CD4-positive, alpha-beta memory T cell (primary cell): ENCODE results near the gene COL28A1. TPM values are rescaled to one million over a fixed set of nuclear protein-coding genes. Genes with fewer than 3 reads are reported as not detected.

Experiments
- CTCF ChIA-PET: fragments of 350-600 bp; sonication (Branson Sonifier 250); formaldehyde crosslinking; loops from one replicate; lab custom pipeline; 2021; ENCODE audit warnings: inconsistent platforms; ENCODE audit not compliant: partially characterized antibody; lab: Charles Lee
- POLR2A ChIA-PET: fragments of 350-600 bp; sonication (Branson Sonifier 250); formaldehyde crosslinking; loops from one replicate; lab custom pipeline; 2021; ENCODE audit not compliant: partially characterized antibody; lab: Charles Lee
- DNase-seq, 5 donors: peaks; one replicate each; pipeline versions ENCODE4 v3.0.0 to v3.0.0-alpha.2; 2020 to 2022; ENCODE audit warnings: mixed read lengths in 1 of 5
- H3K27ac ChIP-seq: one replicate; pipeline ENCODE4 v1.7.0; 2013; ENCODE audit warnings: low read depth, low read length
- H3K27me3 ChIP-seq: 2 replicates; pipeline ENCODE4 v1.7.0; 2013; ENCODE audit warnings: mild to moderate bottlenecking, low read length, moderate library complexity; ENCODE audit not compliant: insufficient read depth
- H3K36me3 ChIP-seq: 2 replicates; pipeline ENCODE4 v1.7.0; 2013; ENCODE audit warnings: mild to moderate bottlenecking, low read length, moderate library complexity; ENCODE audit not compliant: insufficient read depth
- H3K4me1 ChIP-seq: 2 replicates; pipeline ENCODE4 v1.7.0; 2013; ENCODE audit warnings: mild to moderate bottlenecking, low read length, moderate library complexity; ENCODE audit not compliant: insufficient read depth
- H3K4me3 ChIP-seq, 2 donors: one replicate each; pipeline ENCODE4 v1.7.0; 2013; ENCODE audit warnings: low read length in 2 of 2, mild to moderate bottlenecking in 1 of 2
- H3K9me3 ChIP-seq, 2 donors: one replicate each; pipeline ENCODE4 v1.7.0; 2013; ENCODE audit warnings: low read length in 2 of 2, control low read depth in 1 of 2; ENCODE audit not compliant: control insufficient read depth in 1 of 2
- H3K27ac Mint-ChIP-seq, 7 donors: one replicate each; pipeline ENCODE4 v1.8.0; 2020 to 2021; ENCODE audit warnings: mixed read lengths in 7 of 7, mild to moderate bottlenecking in 6 of 7, inconsistent platforms in 3 of 7, moderate library complexity in 3 of 7
- H3K27me3 Mint-ChIP-seq, 2 donors: one replicate each; pipeline ENCODE4 v1.8.0; 2020 to 2021; ENCODE audit warnings: mixed read lengths in 2 of 2
- H3K36me3 Mint-ChIP-seq, 2 donors: one replicate each; pipeline ENCODE4 v1.8.0; 2020 to 2021; ENCODE audit warnings: mixed read lengths in 2 of 2, inconsistent platforms in 1 of 2, mild to moderate bottlenecking in 1 of 2
- H3K4me1 Mint-ChIP-seq, 4 donors: one replicate each; pipeline ENCODE4 v1.8.0; 2020 to 2021; ENCODE audit warnings: mixed read lengths in 4 of 4, mild to moderate bottlenecking in 1 of 4
- H3K4me3 Mint-ChIP-seq, 8 donors: one replicate each; pipeline ENCODE4 v1.8.0; 2020 to 2021; ENCODE audit warnings: mixed read lengths in 8 of 8, mild to moderate bottlenecking in 7 of 8, moderate library complexity in 6 of 8, inconsistent platforms in 3 of 8
- H3K9me3 Mint-ChIP-seq, 8 donors: one replicate each; pipeline ENCODE4 v1.8.0; 2020 to 2021; ENCODE audit warnings: mixed read lengths in 8 of 8, mild to moderate bottlenecking in 5 of 8, inconsistent platforms in 3 of 8, moderate library complexity in 1 of 8
- intact Hi-C: fragments of 100-400 bp; cut with micrococcal nuclease; formaldehyde crosslinking; loops from one replicate; pipeline ENCODE4 v1.15.1; 2023
- polyA plus RNA-seq, 2 donors: library from polyadenylated mRNA; unstranded; fragments of 300-500 nt; fragmentation: Illumina TruSeq; gene quantifications; one replicate each; pipeline ENCODE4 v1.2.3, GENCODE V29; 2021
- total RNA-seq, 2 experiments: library from RNA; stranded (reverse); gene quantifications; one replicate each; pipeline ENCODE4 v1.2.3, GENCODE V29; 2021

COL28A1 gene
- total and polyA plus RNA-seq, 4 experiments from 2014 or later, result 0.15 to 0.19 TPM; not detected in 2

DNA sequence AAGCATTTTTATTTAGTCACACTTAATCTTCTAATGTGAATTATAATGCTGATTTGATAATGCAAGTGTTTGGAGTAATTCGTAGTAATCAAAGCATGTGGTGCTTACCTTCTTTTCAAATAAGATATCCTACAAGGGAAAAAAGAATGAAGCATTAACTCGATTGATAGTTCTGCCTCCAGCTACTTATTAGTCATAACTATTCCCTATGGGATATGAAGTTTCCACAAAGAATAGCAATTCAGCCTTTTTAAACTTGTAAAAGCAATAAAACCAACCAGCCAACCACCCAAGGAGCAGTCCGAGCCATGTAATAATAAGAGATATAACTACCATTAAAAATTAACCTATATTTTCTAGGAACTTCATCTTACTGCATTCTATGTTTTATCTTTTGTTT is 11.6 kb downstream of the COL28A1 start:
- Mint-ChIP-seq H3K36me3 (no peaks in the 10 kb centered on the region), H3K27ac (no peak overlapping the region), H3K4me3 (no peak overlapping the region), H3K4me1 (no peaks in the 10 kb centered on the region), H3K27me3 (peaks cover 11 to 12% of the 10 kb centered on the region in 2 donors), H3K9me3 (no peaks in the 10 kb centered on the region)
- CTCF ChIA-PET, result interaction anchor here (1.3 kb wide), 1 partner anchor 342 kb away, joined by 4 read pairs; no protein-coding TSS in a partner anchor
- intact Hi-C loops, result no loop called here
- no peak for DNase-seq
- H3K4me3 ChIP-seq, result no peak overlapping the region
- H3K27me3 ChIP-seq, result no peaks in the 10 kb centered on the region
- POLR2A ChIA-PET, result no interaction called here
- no peaks in the 10 kb centered on the region for H3K36me3 ChIP-seq
- no peaks in the 10 kb centered on the region for H3K4me1 ChIP-seq
- H3K27ac ChIP-seq, result no peak overlapping the region
- no peaks in the 10 kb centered on the region for H3K9me3 ChIP-seq

DNA sequence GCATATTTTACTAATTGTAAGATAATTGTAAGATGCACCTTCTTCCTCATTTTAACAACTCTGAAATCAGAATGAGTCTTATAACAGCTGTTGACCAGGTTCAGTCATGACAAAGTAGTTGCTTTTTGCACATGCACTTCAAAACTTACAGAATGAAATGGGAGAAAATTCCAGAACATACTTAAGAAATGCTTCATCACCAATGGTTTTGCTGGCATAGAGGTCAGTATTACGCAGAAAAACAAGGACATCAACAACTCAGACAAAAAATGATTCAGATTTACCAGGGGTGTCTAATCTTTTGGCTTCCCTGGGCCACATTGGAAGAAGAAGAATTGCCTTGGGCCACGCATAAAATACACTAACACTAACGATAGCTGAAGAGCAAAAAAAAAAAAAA is 13.3 kb downstream of the COL28A1 start:
- intact Hi-C loops, result no loop called here
- Mint-ChIP-seq H3K9me3 (no peaks in the 10 kb centered on the region), H3K36me3 (no peaks in the 10 kb centered on the region), H3K27ac (no peak overlapping the region), H3K4me3 (no peak overlapping the region), H3K4me1 (no peaks in the 10 kb centered on the region), H3K27me3 (peaks cover 4 to 8% of the 10 kb centered on the region in 2 donors)
- ChIA-PET POLR2A (no interaction called here), CTCF (interaction anchor here (0.6 to 0.7 kb wide), 2 partner anchors 100 to 409 kb away, joined by 3 read pairs; no protein-coding TSS in a partner anchor)
- DNase-seq, result no peak
- H3K27ac ChIP-seq, result no peak overlapping the region
- no peaks in the 10 kb centered on the region for H3K27me3 ChIP-seq
- no peaks in the 10 kb centered on the region for H3K4me1 ChIP-seq
- H3K4me3 ChIP-seq, result no peak overlapping the region
- no peaks in the 10 kb centered on the region for H3K36me3 ChIP-seq
- H3K9me3 ChIP-seq, result no peaks in the 10 kb centered on the region

DNA sequence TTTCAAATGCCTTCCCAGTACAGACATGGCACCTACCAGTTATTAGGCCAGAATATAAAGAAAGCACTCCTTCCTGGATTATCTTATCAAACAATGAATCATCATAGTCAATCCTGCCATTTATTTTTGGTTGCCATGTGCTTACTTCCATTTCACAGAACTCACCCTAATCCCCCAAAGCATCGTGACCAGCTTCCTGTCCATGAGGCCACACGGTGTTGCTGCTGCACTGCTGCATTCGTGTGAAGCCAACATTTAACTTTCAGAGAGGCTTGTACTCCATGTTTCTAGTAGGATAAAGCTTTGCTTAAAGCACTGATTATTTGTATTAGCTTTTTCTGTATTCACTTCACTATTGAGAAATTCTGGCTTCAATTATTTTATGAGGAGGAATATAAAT is 14.4 kb downstream of the COL28A1 start:
- no peaks in the 10 kb centered on the region for H3K36me3 Mint-ChIP-seq
- DNase-seq, result no peak
- CTCF ChIA-PET, result interaction anchor here (0.5 kb wide), 1 partner anchor 341 kb away, joined by 3 read pairs; no protein-coding TSS in a partner anchor
- H3K4me1 Mint-ChIP-seq, result no peaks in the 10 kb centered on the region
- Histone ChIP-seq H3K27ac (no peak overlapping the region), H3K4me3 (no peak overlapping the region), H3K9me3 (no peaks in the 10 kb centered on the region), H3K4me1 (no peaks in the 10 kb centered on the region), H3K27me3 (no peaks in the 10 kb centered on the region), H3K36me3 (no peaks in the 10 kb centered on the region)
- no peak overlapping the region for H3K27ac Mint-ChIP-seq
- POLR2A ChIA-PET, result no interaction called here
- intact Hi-C loops, result no loop called here
- H3K27me3 Mint-ChIP-seq, result peaks cover 0 to 7% of the 10 kb centered on the region in 2 donors
- H3K4me3 Mint-ChIP-seq, result no peak overlapping the region
- no peaks in the 10 kb centered on the region for H3K9me3 Mint-ChIP-seq

- H3K9me3 ChIP-seq, result no peaks in the 10 kb centered on the region
- H3K27me3 Mint-ChIP-seq, result peaks cover 0 to 9% of the 10 kb centered on the region in 2 donors
- H3K27ac ChIP-seq, result no peak overlapping the region
- DNase-seq, result no peak
- H3K4me1 ChIP-seq, result no peaks in the 10 kb centered on the region
- H3K4me1 Mint-ChIP-seq, result no peaks in the 10 kb centered on the region
- H3K4me3 Mint-ChIP-seq, result no peak overlapping the region
- H3K36me3 Mint-ChIP-seq, result no peaks in the 10 kb centered on the region
- H3K27ac Mint-ChIP-seq, result no peak overlapping the region
- H3K4me3 ChIP-seq, result no peak overlapping the region
- ChIA-PET CTCF (no interaction called here), POLR2A (no interaction called here)
- intact Hi-C loops, result no loop called here
- H3K36me3 ChIP-seq, result no peaks in the 10 kb centered on the region
- H3K9me3 Mint-ChIP-seq, result no peaks in the 10 kb centered on the region
- H3K27me3 ChIP-seq, result no peaks in the 10 kb centered on the region
Measured at GRCh38 chr7:7519528-7519927, 16.1 kb downstream of the COL28A1 start.

- no peak for DNase-seq
Measured at GRCh38 chr7:7519056-7519455, 16.6 kb downstream of the COL28A1 start.

GRCh38 chr7:7517754-7518153 is 17.9 kb downstream of the COL28A1 start:
- no peaks in the 10 kb centered on the region for H3K4me1 Mint-ChIP-seq
- H3K27me3 Mint-ChIP-seq, result peaks cover 0 to 9% of the 10 kb centered on the region in 2 donors
- H3K4me3 ChIP-seq, result no peak overlapping the region
- H3K4me1 ChIP-seq, result no peaks in the 10 kb centered on the region
- DNase-seq, result no peak
- CTCF ChIA-PET, result no interaction called here
- H3K9me3 ChIP-seq, result no peaks in the 10 kb centered on the region
- no peaks in the 10 kb centered on the region for H3K9me3 Mint-ChIP-seq
- POLR2A ChIA-PET, result no interaction called here
- no peaks in the 10 kb centered on the region for H3K27me3 ChIP-seq
- intact Hi-C loops, result no loop called here
- H3K36me3 ChIP-seq, result no peaks in the 10 kb centered on the region
- H3K27ac ChIP-seq, result no peak overlapping the region
- no peaks in the 10 kb centered on the region for H3K36me3 Mint-ChIP-seq
- no peak overlapping the region for H3K27ac Mint-ChIP-seq
- no peak overlapping the region for H3K4me3 Mint-ChIP-seq

More at GRCh38 chr7:7519056-7519455, 16.6 kb downstream of the COL28A1 start:
- Mint-ChIP-seq H3K27me3 (peaks cover 0 to 9% of the 10 kb centered on the region in 2 donors), H3K27ac (no peak overlapping the region), H3K4me3 (no peak overlapping the region), H3K4me1 (no peaks in the 10 kb centered on the region), H3K36me3 (no peaks in the 10 kb centered on the region), H3K9me3 (no peaks in the 10 kb centered on the region)
- CTCF ChIA-PET, result no interaction called here
- POLR2A ChIA-PET, result no interaction called here
- Histone ChIP-seq H3K4me3 (no peak overlapping the region), H3K27ac (no peak overlapping the region), H3K4me1 (no peaks in the 10 kb centered on the region), H3K27me3 (no peaks in the 10 kb centered on the region), H3K36me3 (no peaks in the 10 kb centered on the region), H3K9me3 (no peaks in the 10 kb centered on the region)
- intact Hi-C loops, result no loop called here

GRCh38 chr7:7516662-7517061 is 19.0 kb downstream of the COL28A1 start:
- Histone ChIP-seq H3K4me3 (no peak overlapping the region), H3K27me3 (no peaks in the 10 kb centered on the region), H3K36me3 (no peaks in the 10 kb centered on the region), H3K4me1 (no peaks in the 10 kb centered on the region), H3K27ac (no peak overlapping the region), H3K9me3 (no peaks in the 10 kb centered on the region)
- Mint-ChIP-seq H3K4me3 (no peak overlapping the region), H3K27me3 (peaks cover 0 to 7% of the 10 kb centered on the region in 2 donors), H3K27ac (no peak overlapping the region), H3K36me3 (no peaks in the 10 kb centered on the region), H3K4me1 (no peaks in the 10 kb centered on the region), H3K9me3 (no peaks in the 10 kb centered on the region)
- POLR2A ChIA-PET, result no interaction called here
- no peak for DNase-seq
- CTCF ChIA-PET, result no interaction called here
- intact Hi-C loops, result no loop called here

DNA sequence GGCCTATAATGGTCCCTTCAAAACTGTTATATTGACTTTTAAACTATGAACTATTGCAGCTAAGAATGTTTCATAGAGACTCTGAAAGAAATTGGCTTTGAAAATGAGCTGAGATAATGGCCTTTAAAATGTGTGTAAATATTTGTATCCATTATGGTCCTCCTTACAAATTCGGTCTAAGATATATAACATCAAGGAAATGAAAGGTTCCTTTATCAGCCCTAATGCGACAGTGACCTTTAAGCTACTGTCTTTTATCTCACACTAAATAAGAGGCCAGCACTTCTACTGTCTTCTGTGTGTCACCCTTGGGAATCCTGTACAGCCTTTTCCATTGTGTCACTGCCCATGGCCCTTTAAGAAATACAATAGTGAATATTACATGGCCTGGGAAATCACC is 19.5 kb downstream of the COL28A1 start:
- no peak overlapping the region for H3K4me3 ChIP-seq
- Mint-ChIP-seq H3K36me3 (no peaks in the 10 kb centered on the region), H3K27me3 (peaks cover 0 to 7% of the 10 kb centered on the region in 2 donors), H3K4me3 (no peak overlapping the region), H3K9me3 (no peaks in the 10 kb centered on the region), H3K4me1 (no peaks in the 10 kb centered on the region), H3K27ac (no peak overlapping the region)
- intact Hi-C loops, result no loop called here
- H3K36me3 ChIP-seq, result no peaks in the 10 kb centered on the region
- H3K27ac ChIP-seq, result no peak overlapping the region
- ChIA-PET POLR2A (no interaction called here), CTCF (no interaction called here)
- no peaks in the 10 kb centered on the region for H3K4me1 ChIP-seq
- H3K27me3 ChIP-seq, result no peaks in the 10 kb centered on the region
- no peak for DNase-seq
- no peaks in the 10 kb centered on the region for H3K9me3 ChIP-seq
